OCI-LY3 (cell line): Measurements from ENCODE around the gene SHC1.
A peak's percentile ranks its signal among the peaks of the same experiment; 100 is the strongest.

Experiments used
- H2AFZ ChIP-seq: fragments of 200-600, 300-600 bp; shearing (Covaris generic); 2 replicates; pipeline ENCODE4 v1.6.0; 2014; ENCODE audit warnings: antibody characterized with exemption, low read depth, low read length
- H3K27ac ChIP-seq: fragments of 200-600, 300-600 bp; sonication (generic); 2 replicates; pipeline ENCODE4 v1.5.1; 2014; ENCODE audit warnings: mild to moderate bottlenecking, low read length, moderate library complexity, mixed read lengths
- H3K27me3 ChIP-seq: fragments of 200-600, 300-600 bp; sonication (generic); 2 replicates; pipeline ENCODE4 v1.6.1; 2014; ENCODE audit warnings: low read depth, low read length, mixed read lengths
- H3K36me3 ChIP-seq: fragments of 200-600, 300-600 bp; sonication (generic); replicated peaks from 2 replicates; pipeline ENCODE3; 2014; ENCODE audit warnings: low read depth, low read length, mixed read lengths
- H3K4me1 ChIP-seq: fragments of 300-600, 200-600 bp; sonication (generic); 2 replicates; pipeline ENCODE4 v1.6.1; 2014; ENCODE audit warnings: low read length, mixed read lengths
- H3K4me2 ChIP-seq: fragments of 200-600, 300-600 bp; sonication (generic); 2 replicates; pipeline ENCODE4 v1.6.1; 2014; ENCODE audit warnings: low read length, mixed read lengths
- H3K4me3 ChIP-seq: fragments of 300-600, 200-600 bp; sonication (generic); 2 replicates; pipeline ENCODE4 v1.5.1; 2014; ENCODE audit warnings: antibody characterized with exemption, mild to moderate bottlenecking, low read length, moderate library complexity
- H3K79me2 ChIP-seq: fragments of 300-600, 200-600 bp; shearing (Covaris generic); 2 replicates; pipeline ENCODE4 v1.6.1; 2014; ENCODE audit warnings: mild to moderate bottlenecking, low read length, mixed read lengths
- H3K9ac ChIP-seq: fragments of 300-600, 200-600 bp; shearing (Covaris generic); 2 replicates; pipeline ENCODE4 v1.6.0; 2014; ENCODE audit warnings: mild to moderate bottlenecking, low read length, moderate library complexity
- H3K9me3 ChIP-seq: fragments of 200-600, 300-600 bp; shearing (Covaris generic); 2 replicates; pipeline ENCODE4 v1.6.1; 2014; ENCODE audit warnings: low read length, mixed read lengths; ENCODE audit not compliant: insufficient read depth
- H4K20me1 ChIP-seq: fragments of 200-600, 300-600 bp; sonication (generic); 2 replicates; pipeline ENCODE4 v1.6.1; 2016; ENCODE audit warnings: low read length, mixed read lengths; ENCODE audit not compliant: insufficient read depth
- EZH2phosphoT487 ChIP-seq: fragments of 200-600 bp; shearing (Covaris generic); IDR thresholded peaks from 2 replicates; pipeline ENCODE4 v1.6.1; 2018; ENCODE audit warnings: antibody characterized with exemption, mixed run types, low read depth
- TF ChIP-seq, protein P1 (sequence below): fragments of 200-600, 300-600 bp; sonication (generic); IDR thresholded peaks from 2 replicates; pipeline ENCODE4 v1.5.1; 2014; ENCODE audit warnings: antibody characterized with exemption, low read length, low read depth

Gene SHC1

GRCh38 chr1:154970631-154971340 lies at the start of gene SHC1:
Gene SHC1, minus strand, starts transcription at chr1:154970747. Its CDS starts 221 bp downstream, at chr1:154970526.
- Histone ChIP-seq H3K36me3 (peaks cover 12% of the 10 kb centered on the region), H3K4me3 (no peak within 1 kb of the TSS), H3K27ac (no peak within 1 kb of the TSS), H3K9ac (no peak within 1 kb of the TSS), H3K4me1 (peaks cover 15% of the 10 kb centered on the region), H3K27me3 (no peaks in the 10 kb centered on the region), H3K9me3 (no peaks in the 10 kb centered on the region), H3K79me2 (peaks cover 27% of the 10 kb centered on the region), H2AFZ (no peak within 1 kb of the TSS), H4K20me1 (0 out of 2 replicates have a peak, but pooled peaks cover 1% of the 10 kb centered on the region), H3K4me2 (peak within 1 kb of the TSS; percentile 34; the same call in 1 of the 2 replicates)
- TF ChIP-seq, protein P1, sequence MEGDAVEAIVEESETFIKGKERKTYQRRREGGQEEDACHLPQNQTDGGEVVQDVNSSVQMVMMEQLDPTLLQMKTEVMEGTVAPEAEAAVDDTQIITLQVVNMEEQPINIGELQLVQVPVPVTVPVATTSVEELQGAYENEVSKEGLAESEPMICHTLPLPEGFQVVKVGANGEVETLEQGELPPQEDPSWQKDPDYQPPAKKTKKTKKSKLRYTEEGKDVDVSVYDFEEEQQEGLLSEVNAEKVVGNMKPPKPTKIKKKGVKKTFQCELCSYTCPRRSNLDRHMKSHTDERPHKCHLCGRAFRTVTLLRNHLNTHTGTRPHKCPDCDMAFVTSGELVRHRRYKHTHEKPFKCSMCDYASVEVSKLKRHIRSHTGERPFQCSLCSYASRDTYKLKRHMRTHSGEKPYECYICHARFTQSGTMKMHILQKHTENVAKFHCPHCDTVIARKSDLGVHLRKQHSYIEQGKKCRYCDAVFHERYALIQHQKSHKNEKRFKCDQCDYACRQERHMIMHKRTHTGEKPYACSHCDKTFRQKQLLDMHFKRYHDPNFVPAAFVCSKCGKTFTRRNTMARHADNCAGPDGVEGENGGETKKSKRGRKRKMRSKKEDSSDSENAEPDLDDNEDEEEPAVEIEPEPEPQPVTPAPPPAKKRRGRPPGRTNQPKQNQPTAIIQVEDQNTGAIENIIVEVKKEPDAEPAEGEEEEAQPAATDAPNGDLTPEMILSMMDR: no peak
- TF ChIP-seq EZH2phosphoT487: no peak

DNA sequence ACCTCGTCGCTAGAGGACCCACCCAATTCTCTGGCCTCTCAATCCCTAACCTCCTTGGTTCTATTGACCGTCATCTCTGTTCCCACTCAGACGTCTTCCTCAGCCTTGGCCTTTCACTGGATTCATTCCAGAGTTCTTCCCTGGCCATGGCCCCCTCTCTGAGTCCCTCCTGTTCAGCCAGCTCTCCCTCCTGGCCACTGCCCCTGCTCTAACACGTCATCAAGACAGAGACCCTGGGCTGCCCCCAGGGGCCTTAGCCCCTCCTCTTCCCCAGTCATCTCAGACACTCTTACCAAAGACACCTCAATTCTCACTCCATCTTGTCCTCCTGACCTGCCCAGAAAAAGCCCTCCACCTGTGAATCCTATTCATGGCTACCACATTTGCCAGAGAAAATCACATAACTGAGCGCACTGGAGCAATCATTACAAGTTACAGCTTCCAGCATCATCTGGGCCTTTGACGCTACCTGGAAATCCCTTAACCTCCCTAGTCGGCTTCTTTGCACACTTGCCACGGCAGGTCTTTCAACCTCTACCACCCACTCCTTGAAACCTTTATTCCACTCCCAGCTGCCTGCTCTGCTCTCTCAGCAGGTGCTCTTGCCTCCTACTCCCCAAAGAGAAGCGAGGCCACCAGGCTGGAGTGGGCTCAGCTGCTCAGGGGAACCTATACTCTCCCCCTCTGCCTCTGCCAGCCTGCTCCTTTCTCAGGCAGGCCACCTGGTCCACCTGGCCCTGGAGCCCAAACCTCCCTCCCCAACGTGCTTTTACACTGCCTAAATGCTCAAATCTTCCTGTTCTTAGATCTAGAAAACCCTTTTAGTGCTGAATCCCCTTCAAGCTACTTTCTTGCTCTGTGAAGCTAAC lies 49.1 kb upstream of the SHC1 start:
- Histone ChIP-seq H3K9ac (no peak overlapping the region), H3K27ac (no peak overlapping the region), H3K27me3 (peaks cover 5% of the 10 kb centered on the region; the same call in 1 of the 2 replicates), H3K4me1 (peaks cover 30% of the 10 kb centered on the region), H3K36me3 (peaks cover 25% of the 10 kb centered on the region), H3K4me3 (no peak overlapping the region), H2AFZ (no peak overlapping the region), H3K79me2 (no peaks in the 10 kb centered on the region), H4K20me1 (0 out of 2 replicates have a peak, but pooled peaks cover 2% of the 10 kb centered on the region), H3K4me2 (no peak overlapping the region), H3K9me3 (no peaks in the 10 kb centered on the region)
- no peak for TF ChIP-seq EZH2phosphoT487
- TF ChIP-seq, protein P1: no peak

DNA sequence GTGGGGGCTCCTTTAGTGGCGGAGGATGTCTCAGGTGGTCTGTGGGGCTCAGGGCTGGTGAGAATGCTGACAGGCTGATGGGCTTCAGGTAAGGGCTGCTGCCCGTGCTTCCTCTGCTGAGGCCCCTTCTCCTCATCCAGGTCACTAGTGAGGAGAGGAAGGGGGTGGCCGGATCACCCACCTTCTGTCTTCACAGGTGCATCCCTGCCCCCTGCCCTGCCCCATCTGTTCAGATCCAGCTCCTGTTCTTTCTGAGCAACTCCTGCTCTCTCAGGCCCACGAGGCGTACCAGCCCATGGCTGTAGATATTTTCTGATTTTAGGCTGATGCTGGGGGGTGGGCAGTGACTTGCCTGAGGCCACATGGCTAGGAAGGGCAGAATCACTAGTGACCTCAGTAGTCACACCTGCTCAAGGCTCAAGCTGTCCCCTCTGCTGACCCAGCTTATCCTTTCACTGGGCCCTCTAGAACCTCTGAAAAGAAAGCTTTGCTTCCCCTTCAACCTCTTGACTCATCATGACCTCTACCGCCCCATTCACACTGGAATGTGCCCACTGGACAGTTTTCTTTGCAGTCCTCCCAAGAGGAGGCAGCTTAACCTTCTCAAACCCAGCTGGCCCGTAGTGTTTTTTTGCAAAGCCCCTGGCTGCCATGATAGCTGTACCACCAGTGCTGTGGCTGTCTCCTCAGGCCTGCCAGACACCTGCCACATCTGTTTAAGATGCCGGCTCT lies 48.2 kb upstream of the SHC1 start:
- H3K79me2 ChIP-seq: no peaks in the 10 kb centered on the region
- no peaks in the 10 kb centered on the region for H3K9me3 ChIP-seq
- no peak for TF ChIP-seq EZH2phosphoT487
- TF ChIP-seq, protein P1: no peak
- no peak overlapping the region for H2AFZ ChIP-seq
- H3K27me3 ChIP-seq: peaks cover 5% of the 10 kb centered on the region; the same call in 1 of the 2 replicates
- H3K4me2 ChIP-seq: peak overlapping the region; percentile 79; the same call in 1 of the 2 replicates
- H3K9ac ChIP-seq: no peak overlapping the region
- H3K36me3 ChIP-seq: peaks cover 26% of the 10 kb centered on the region
- H3K4me1 ChIP-seq: peaks cover 30% of the 10 kb centered on the region
- H4K20me1 ChIP-seq: peaks cover 10% of the 10 kb centered on the region
- no peak overlapping the region for H3K27ac ChIP-seq
- peak overlapping the region; percentile 74; the same call in 1 of the 2 replicates for H3K4me3 ChIP-seq
